GM12891 (cell line): ENCODE measurements around the gene SAMD3.
"Not testable (repeated sequence)": the region's sequence is repeated elsewhere in the genome, so short reads cannot be mapped to it uniquely, and the experiment has no call there.

ENCODE experiments used
- PAX5 ChIP-seq: IDR thresholded peaks from 2 replicates; pipeline ENCODE4 v1.6.1; 2011; ENCODE audit warnings: low read length, moderate library complexity, mild to moderate bottlenecking; ENCODE audit not compliant: insufficient read depth, severe bottlenecking
- POLR2AphosphoS5 ChIP-seq: IDR thresholded peaks from 2 replicates; pipeline ENCODE4 v1.6.1; 2011; ENCODE audit warnings: low read depth, low read length, control low read depth
- TAF1 ChIP-seq: IDR thresholded peaks from 2 replicates; pipeline ENCODE4 v1.6.1; 2011; ENCODE audit warnings: low read depth, low read length, control low read depth

GRCh38 chr6:130197816-130198482 lies 24.8 kb downstream of the SAMD3 start:
- TF ChIP-seq TAF1, PAX5, POLR2AphosphoS5: not testable (repeated sequence)
